Activated CD4-positive, alpha-beta T cell treated with anti-CD3 and anti-CD28 coated beads, Interleukin-2, amount 50 U/mL, for 1 hour (primary cell): ENCODE data around the gene USP13.

Experiments used
- DNase-seq: peaks from one replicate; pipeline ENCODE4 v3.0.0-alpha.2; 2020

The USP13 gene

GRCh38 chr3:179807588-179807987, 154.7 kb downstream of the USP13 start:
- DNase-seq, result no peak

- DNase-seq, result no peak
These were observed 156.8 kb downstream of the USP13 start for GRCh38 chr3:179809639-179810038.

GRCh38 chr3:179811321-179812095, 158.7 kb downstream of the USP13 start:
- no peak for DNase-seq

GRCh38 chr3:179812096-179812382, 159.2 kb downstream of the USP13 start:
- no peak for DNase-seq

- no peak for DNase-seq
These were observed 166.5 kb downstream of the USP13 start for GRCh38 chr3:179819379-179819778.

- no peak for DNase-seq
These were observed 169.5 kb downstream of the USP13 start for GRCh38 chr3:179822296-179822695.

- no peak for DNase-seq
These were observed 172.8 kb downstream of the USP13 start for GRCh38 chr3:179825527-179826246.

GRCh38 chr3:179826247-179826637, 173.4 kb downstream of the USP13 start:
- no peak for DNase-seq

- DNase-seq, result no peak
These were observed 175.9 kb downstream of the USP13 start for GRCh38 chr3:179828738-179829137.

- no peak for DNase-seq
These were observed 176.6 kb downstream of the USP13 start for GRCh38 chr3:179829401-179829800.

GRCh38 chr3:179832333-179832854, 179.6 kb downstream of the USP13 start:
- no peak for DNase-seq

- no peak for DNase-seq
These were observed 180.5 kb downstream of the USP13 start for GRCh38 chr3:179833294-179833693.

GRCh38 chr3:179837374-179837773, 184.5 kb downstream of the USP13 start:
- DNase-seq, result no peak
